B cell (primary cell): ENCODE results near the gene LSM14B. TPM values are rescaled to one million over a fixed set of nuclear protein-coding genes. Genes with fewer than 3 reads are reported as not detected.

Source experiments
- ATAC-seq: fragments of 200-7000 bp; cut with Tn5 transposase; one replicate; pipeline ENCODE4 v1.10.0; 2021; ENCODE audit warnings: low read depth, mild to moderate bottlenecking, moderate number of reproducible peaks, moderate library complexity
- CTCF ChIA-PET: fragments of 350-600 bp; sonication (Branson Sonifier 250); formaldehyde crosslinking; loops from one replicate; lab custom pipeline; 2021; ENCODE audit warnings: antibody characterized with exemption, inconsistent platforms; lab: Charles Lee
- POLR2A ChIA-PET: fragments of 350-600 bp; sonication (Branson Sonifier 250); formaldehyde crosslinking; loops from one replicate; lab custom pipeline; 2021; ENCODE audit warnings: antibody characterized with exemption; lab: Charles Lee
- DNase-seq: peaks from one replicate; pipeline ENCODE4 v3.0.0; 2013
- H2AFZ ChIP-seq: 2 replicates; pipeline ENCODE4 v1.6.1; 2012; ENCODE audit warnings: mild to moderate bottlenecking, low read depth, low read length; ENCODE audit not compliant: insufficient read depth, poor library complexity, severe bottlenecking
- H3K27ac ChIP-seq, 2 donors: 1 replicate in 1 of 2; 2 replicates in 1 of 2; pipeline ENCODE4 v1.5.1; 2012 to 2013; ENCODE audit warnings: low read length in 2 of 2, mild to moderate bottlenecking in 2 of 2, moderate library complexity in 1 of 2
- H3K27me3 ChIP-seq, 4 experiments: fragments of 200-600 bp in 1 of 4; sonication (generic) in 1 of 4; replicated peaks in 1 of 4; 1 replicate in 2 of 4; 2 replicates in 2 of 4; pipeline versions ENCODE4 v1.6.1 to v1.7.0; 2013 to 2016; ENCODE audit warnings: low read length in 3 of 4, mild to moderate bottlenecking in 2 of 4, mixed read lengths in 1 of 4, moderate library complexity in 1 of 4; ENCODE audit not compliant: insufficient read depth in 4 of 4, control insufficient read depth in 3 of 4; ENCODE audit errors: control extremely low read depth in 1 of 4
- H3K36me3 ChIP-seq, 2 experiments: replicated peaks in 1 of 2; 1 replicate in 1 of 2; 2 replicates in 1 of 2; pipeline versions ENCODE4 v1.6.1 to v1.7.1; 2013; ENCODE audit warnings: low read length in 1 of 2; ENCODE audit not compliant: insufficient read depth in 2 of 2, control insufficient read depth in 1 of 2; ENCODE audit errors: control extremely low read depth in 1 of 2, extremely low read depth in 1 of 2
- H3K4me1 ChIP-seq, 2 donors: fragments of 200-600 bp in 1 of 2; sonication (generic) in 1 of 2; 1 replicate in 1 of 2; 2 replicates in 1 of 2; pipeline versions ENCODE4 v1.5.1 to v1.6.1; 2013 to 2017; ENCODE audit warnings: low read length in 2 of 2; ENCODE audit not compliant: control insufficient read depth in 2 of 2, insufficient read depth in 2 of 2
- H3K4me2 ChIP-seq: replicated peaks from 2 replicates; pipeline ENCODE3; 2012; ENCODE audit warnings: mild to moderate bottlenecking, low read depth, low read length; ENCODE audit not compliant: poor library complexity, severe bottlenecking
- H3K4me3 ChIP-seq, 5 experiments: fragments of 200-600 bp in 1 of 5; sonication (generic) in 1 of 5; 1 replicate in 3 of 5; 2 replicates in 2 of 5; pipeline versions ENCODE4 v1.5.1 to v1.7.0; 2011 to 2016; ENCODE audit warnings: low read length in 4 of 5, mild to moderate bottlenecking in 4 of 5, low read depth in 2 of 5, control low read depth in 1 of 5, moderate library complexity in 1 of 5; ENCODE audit not compliant: insufficient read depth in 1 of 5; ENCODE audit errors: control extremely low read depth in 1 of 5, extremely low read depth in 1 of 5
- H3K79me2 ChIP-seq: fragments of 200-600 bp; sonication (generic); one replicate; pipeline ENCODE4 v1.6.0; 2016; ENCODE audit warnings: low read length; ENCODE audit not compliant: control insufficient read depth, insufficient read depth
- H3K9ac ChIP-seq: fragments of 200-600 bp; sonication (generic); 2 replicates; pipeline ENCODE4 v1.6.1; 2017; ENCODE audit warnings: mild to moderate bottlenecking, low read length, moderate library complexity
- H3K9me3 ChIP-seq, 3 donors: one replicate each; pipeline versions ENCODE4 v1.6.1 to v1.7.1; 2013; ENCODE audit warnings: low read length in 2 of 3; ENCODE audit not compliant: control insufficient read depth in 2 of 3, insufficient read depth in 1 of 3; ENCODE audit errors: control extremely low read depth in 1 of 3
- H4K20me1 ChIP-seq: 2 replicates; pipeline ENCODE4 v1.6.0; 2012; ENCODE audit warnings: mild to moderate bottlenecking, low read length; ENCODE audit not compliant: insufficient read depth, control insufficient read depth, poor library complexity, severe bottlenecking
- H3K27ac Mint-ChIP-seq: one replicate; pipeline ENCODE4 v1.8.0; 2021; ENCODE audit warnings: mixed read lengths
- H3K27me3 Mint-ChIP-seq: one replicate; pipeline ENCODE4 v1.8.0; 2021; ENCODE audit warnings: mixed read lengths
- H3K4me1 Mint-ChIP-seq: one replicate; pipeline ENCODE4 v1.8.0; 2021; ENCODE audit warnings: mixed read lengths
- H3K4me3 Mint-ChIP-seq: one replicate; pipeline ENCODE4 v1.8.0; 2021; ENCODE audit warnings: mixed read lengths
- H3K9me3 Mint-ChIP-seq: one replicate; pipeline ENCODE4 v1.8.0; 2022; ENCODE audit warnings: mixed read lengths; ENCODE audit not compliant: insufficient read depth
- EZH2 ChIP-seq: IDR thresholded peaks from 2 replicates; pipeline ENCODE4 v1.6.1; 2012; ENCODE audit warnings: borderline replicate concordance, low read depth, mild to moderate bottlenecking, moderate library complexity, low read length; ENCODE audit not compliant: insufficient read depth, poor library complexity, severe bottlenecking
- WGBS: methylation state at CpG from one replicate; pipeline ENCODE4 v1.1.5; 2013; ENCODE audit warnings: missing lambda C conversion rate; ENCODE audit not compliant: insufficient coverage; 5-methylcytosine and 5-hydroxymethylcytosine counted together
- intact Hi-C: fragments of 100-400 bp; cut with micrococcal nuclease; formaldehyde crosslinking; loops from one replicate; pipeline ENCODE4 v1.10.0; 2022
- polyA plus RNA-seq: library from polyadenylated mRNA; depleted of rRNA; stranded (reverse); fragments of >200 nt; gene quantifications from 2 replicates; pipeline ENCODE4 v1.2.3, GENCODE V29; 2012
- total RNA-seq, 2 donors: library from RNA; stranded (reverse); fragments of 120-200 nt in 1 of 2; gene quantifications; 1 replicate in 1 of 2; 2 replicates in 1 of 2; pipeline versions ENCODE4 v1.2.3 to v1.2.4, GENCODE V29; 2013 to 2022
- TF ChIP-seq, protein P1 (sequence below): fragments of 200-600 bp; IDR thresholded peaks from one replicate; pipeline ENCODE4 v1.8.0; 2022; ENCODE audit warnings: antibody characterized with exemption, mild to moderate bottlenecking

Gene LSM14B
- total and polyA plus RNA-seq, 2 donors (not counting 1 experiment from before 2014, with no cell fraction given): 26.8 to 52.8 TPM

DNA sequence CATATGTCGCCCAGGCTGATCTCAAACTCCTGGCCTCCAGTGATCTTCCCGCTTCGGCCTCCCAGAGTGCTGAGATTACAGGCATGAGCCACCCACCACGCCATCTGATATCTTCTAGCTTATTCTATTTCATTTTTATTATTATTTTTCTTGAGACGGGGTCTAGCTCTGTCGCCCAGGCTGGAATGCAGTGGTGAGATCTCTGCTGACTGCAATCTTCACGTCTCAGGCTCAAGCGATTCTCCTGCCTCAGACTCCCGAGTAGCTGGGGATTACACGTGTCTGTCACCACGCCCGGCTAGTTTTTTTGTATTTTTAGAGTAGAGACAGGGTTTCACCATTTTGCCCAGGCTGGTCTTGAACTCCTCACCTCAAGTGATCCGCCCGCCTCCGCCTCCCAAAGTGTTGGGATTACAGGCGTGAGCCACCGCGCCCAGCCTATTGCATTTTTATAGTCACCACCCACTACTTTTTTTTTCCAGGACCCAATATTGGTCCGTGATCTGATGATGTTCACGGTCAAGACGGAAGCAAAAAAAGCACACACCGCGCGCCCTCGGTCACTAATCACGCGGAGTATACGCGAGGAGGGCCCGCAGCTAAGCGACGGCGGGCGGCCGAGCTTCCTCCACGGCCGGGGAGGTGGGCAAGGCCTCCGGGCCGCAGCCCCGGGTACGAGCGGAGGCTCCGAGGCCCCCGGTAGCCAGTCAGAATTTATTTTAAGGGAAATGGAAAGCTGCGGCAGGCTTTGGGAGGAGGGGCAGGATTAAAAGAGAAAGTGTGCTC, 1.1 kb upstream of the LSM14B start:
- 15% methylated on average over 38 of the region's 45 CpGs for WGBS
- Histone ChIP-seq H3K79me2 (peaks cover 35% of the 10 kb centered on the region), H2AFZ (peak overlapping the region; percentile 85), H3K4me2 (peak overlapping the region; percentile 86), H3K36me3 (peaks cover 0 to 15% of the 10 kb centered on the region in 2 experiments), H3K4me3 (peak overlapping the region; percentile 28 to 78 (median 60)), H3K27ac (peak overlapping the region; percentile 65 to 91), H3K9ac (peak overlapping the region; percentile 72), H3K4me1 (peaks cover 18 to 29% of the 10 kb centered on the region in 2 donors), H4K20me1 (peaks cover 33% of the 10 kb centered on the region), H3K27me3 (no peaks in the 10 kb centered on the region), H3K9me3 (peaks cover 0 to 24% (median 0%) of the 10 kb centered on the region in 3 donors)
- no peak for TF ChIP-seq EZH2
- TF ChIP-seq, protein P1, sequence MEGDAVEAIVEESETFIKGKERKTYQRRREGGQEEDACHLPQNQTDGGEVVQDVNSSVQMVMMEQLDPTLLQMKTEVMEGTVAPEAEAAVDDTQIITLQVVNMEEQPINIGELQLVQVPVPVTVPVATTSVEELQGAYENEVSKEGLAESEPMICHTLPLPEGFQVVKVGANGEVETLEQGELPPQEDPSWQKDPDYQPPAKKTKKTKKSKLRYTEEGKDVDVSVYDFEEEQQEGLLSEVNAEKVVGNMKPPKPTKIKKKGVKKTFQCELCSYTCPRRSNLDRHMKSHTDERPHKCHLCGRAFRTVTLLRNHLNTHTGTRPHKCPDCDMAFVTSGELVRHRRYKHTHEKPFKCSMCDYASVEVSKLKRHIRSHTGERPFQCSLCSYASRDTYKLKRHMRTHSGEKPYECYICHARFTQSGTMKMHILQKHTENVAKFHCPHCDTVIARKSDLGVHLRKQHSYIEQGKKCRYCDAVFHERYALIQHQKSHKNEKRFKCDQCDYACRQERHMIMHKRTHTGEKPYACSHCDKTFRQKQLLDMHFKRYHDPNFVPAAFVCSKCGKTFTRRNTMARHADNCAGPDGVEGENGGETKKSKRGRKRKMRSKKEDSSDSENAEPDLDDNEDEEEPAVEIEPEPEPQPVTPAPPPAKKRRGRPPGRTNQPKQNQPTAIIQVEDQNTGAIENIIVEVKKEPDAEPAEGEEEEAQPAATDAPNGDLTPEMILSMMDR: no peak
- peak overlapping the region; percentile 92 for H3K4me3 Mint-ChIP-seq
- intact Hi-C loops: loop anchor here (1.0 to 10.0 kb wide), 3 partner anchors 55 to 856 kb away; partner anchors contain the start of gene RPS21
- ChIA-PET POLR2A (interaction anchor here (1.0 to 3.3 kb wide), 3 partner anchors 14 to 55 kb away, joined by 5 to 21 read pairs (median 6); partner anchors contain the start of genes PSMA7, SS18L1 and TAF4), CTCF (interaction anchor here (0.8 to 2.7 kb wide), 6 partner anchors 15 to 110 kb away, joined by 3 to 10 read pairs (median 7); partner anchors contain the start of genes PSMA7, SS18L1 and TAF4)
- peaks cover 2% of the 10 kb centered on the region for H3K27me3 Mint-ChIP-seq
- peaks cover 21% of the 10 kb centered on the region for H3K4me1 Mint-ChIP-seq
- no peak for DNase-seq
- no peaks in the 10 kb centered on the region for H3K9me3 Mint-ChIP-seq
- H3K27ac Mint-ChIP-seq: peak overlapping the region; percentile 90
- ATAC-seq: peak; percentile 0
